ENCODE results near the gene WDR93. TPM values are rescaled to one million over a fixed set of nuclear protein-coding genes. Genes with fewer than 3 reads are reported as not detected.

WDR93 gene
- total and polyA plus RNA-seq, 8 donors: 0.20 to 2.1 (median 1.4) TPM

DNA sequence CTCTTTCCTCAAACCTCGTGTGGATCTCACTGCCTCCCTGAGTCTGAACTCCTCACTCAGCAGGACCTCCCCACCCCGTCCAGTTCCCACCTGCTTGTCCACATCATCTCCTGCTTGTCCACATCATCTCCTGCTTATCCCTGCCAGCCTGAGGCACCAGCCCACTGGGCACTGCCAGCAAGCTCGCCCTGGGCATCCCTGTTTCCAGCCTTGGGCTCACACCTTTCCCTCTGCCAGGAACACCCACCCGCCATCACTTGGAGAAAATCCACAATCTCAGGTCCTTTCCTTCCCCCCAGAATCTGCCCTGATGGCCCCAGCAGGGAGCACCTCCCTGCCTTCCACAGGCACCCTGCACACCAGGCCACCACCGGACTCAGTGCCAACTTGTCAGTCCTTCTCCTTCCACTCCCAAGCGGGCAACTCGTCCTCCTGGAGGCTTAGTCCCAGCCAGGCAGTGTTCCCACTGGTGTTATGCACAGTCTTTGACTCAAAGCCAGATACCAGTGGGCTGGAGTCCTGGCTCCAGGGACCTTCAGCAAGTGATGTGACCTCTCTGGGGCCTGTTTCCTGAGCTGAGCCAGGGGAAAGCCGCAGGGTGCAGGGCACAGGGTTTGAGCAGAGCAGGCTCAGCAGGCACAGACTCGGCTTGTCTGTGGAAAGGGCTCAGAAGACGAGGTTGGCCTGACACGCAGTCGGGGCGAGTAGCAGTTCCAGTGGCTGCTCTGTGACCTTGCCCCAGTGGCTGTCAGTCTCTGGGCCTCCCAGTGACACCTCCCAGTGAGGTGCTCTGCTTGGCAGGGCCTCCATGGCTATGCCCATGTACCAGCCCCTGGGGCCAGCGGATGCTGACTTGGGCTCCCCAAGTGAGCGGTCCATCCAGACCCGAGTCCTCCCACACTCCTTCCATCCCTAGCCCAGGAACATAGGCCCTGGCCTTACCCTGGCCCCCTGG lies 76.0 kb downstream of the WDR93 start:
- peaks cover 0 to 8% of the 10 kb centered on the region in 2 donors for H3K4me1 ChIP-seq
- TF ChIP-seq, protein P1, sequence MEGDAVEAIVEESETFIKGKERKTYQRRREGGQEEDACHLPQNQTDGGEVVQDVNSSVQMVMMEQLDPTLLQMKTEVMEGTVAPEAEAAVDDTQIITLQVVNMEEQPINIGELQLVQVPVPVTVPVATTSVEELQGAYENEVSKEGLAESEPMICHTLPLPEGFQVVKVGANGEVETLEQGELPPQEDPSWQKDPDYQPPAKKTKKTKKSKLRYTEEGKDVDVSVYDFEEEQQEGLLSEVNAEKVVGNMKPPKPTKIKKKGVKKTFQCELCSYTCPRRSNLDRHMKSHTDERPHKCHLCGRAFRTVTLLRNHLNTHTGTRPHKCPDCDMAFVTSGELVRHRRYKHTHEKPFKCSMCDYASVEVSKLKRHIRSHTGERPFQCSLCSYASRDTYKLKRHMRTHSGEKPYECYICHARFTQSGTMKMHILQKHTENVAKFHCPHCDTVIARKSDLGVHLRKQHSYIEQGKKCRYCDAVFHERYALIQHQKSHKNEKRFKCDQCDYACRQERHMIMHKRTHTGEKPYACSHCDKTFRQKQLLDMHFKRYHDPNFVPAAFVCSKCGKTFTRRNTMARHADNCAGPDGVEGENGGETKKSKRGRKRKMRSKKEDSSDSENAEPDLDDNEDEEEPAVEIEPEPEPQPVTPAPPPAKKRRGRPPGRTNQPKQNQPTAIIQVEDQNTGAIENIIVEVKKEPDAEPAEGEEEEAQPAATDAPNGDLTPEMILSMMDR (IDR thresholded peaks at IDR 0.05): no peak
- DNase-seq (peak in 1 of 4 donors; percentile 55), ATAC-seq (no peak)
- no peaks in the 10 kb centered on the region for H3K9me3 ChIP-seq
- no peaks in the 10 kb centered on the region for H3K27me3 ChIP-seq
- no peaks in the 10 kb centered on the region for H3K36me3 ChIP-seq
- H3K4me3 ChIP-seq: no peak overlapping the region
- intact Hi-C loops (cut with DNase I): no loop called here
- no peak overlapping the region for H3K27ac ChIP-seq

DNA sequence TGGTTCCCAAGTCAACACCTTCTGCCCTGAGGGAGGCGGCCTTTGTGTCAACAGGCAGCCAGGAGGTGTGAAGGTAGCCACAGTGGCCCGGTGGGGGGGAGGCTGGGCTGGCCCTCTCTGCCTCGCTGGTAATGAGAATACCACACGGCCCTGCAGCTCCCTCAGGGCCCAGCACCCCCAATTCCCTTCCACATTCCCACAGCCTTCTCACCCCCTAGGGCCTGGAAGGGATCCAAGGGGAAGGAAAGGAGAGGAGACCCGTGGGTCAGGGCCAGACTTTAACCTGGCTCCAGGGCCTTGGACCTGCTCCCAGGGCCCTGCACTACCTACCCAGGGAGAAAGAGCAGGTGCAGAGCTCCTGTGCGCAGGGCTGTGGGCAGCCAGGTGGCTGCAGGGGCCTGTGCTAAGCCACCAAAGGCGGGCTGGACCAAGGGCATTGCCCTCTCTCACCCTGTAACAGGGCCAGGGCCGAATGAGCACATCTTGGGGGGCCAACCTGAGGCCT lies 76.9 kb downstream of the WDR93 start:
- intact Hi-C loops (cut with DNase I): no loop called here
- peak; percentile 20 for ATAC-seq
- Histone ChIP-seq H3K27me3 (no peaks in the 10 kb centered on the region), H3K36me3 (no peaks in the 10 kb centered on the region), H3K9me3 (no peaks in the 10 kb centered on the region), H3K27ac (no peak overlapping the region), H3K4me3 (no peak overlapping the region), H3K4me1 (peaks cover 0 to 8% of the 10 kb centered on the region in 2 donors)
- peak in 1 of 4 donors; percentile 47 for DNase-seq
- TF ChIP-seq, protein P1 (IDR thresholded peaks at IDR 0.05): no peak

DNA sequence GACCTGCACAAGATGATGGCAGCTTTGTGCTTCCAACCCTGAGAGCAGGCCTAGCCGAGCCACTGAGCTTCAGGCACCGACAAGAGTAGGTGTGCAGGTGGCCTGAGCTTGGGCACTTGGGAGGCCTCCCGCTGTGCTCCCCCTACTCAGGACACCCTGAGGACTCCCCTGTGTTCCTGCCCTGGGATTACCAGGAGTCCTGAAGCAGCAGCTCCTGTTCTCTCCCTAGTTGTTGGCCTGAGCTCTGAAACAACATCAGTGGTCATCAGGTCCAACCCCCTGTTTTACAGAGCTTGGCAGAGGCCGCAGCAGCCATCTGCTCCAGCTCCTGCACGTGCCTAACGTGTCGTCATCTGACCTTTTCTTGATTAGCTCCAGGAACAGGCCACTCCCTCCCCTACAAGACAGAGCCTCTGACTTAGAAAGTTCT lies 77.5 kb downstream of the WDR93 start:
- H3K27me3 ChIP-seq: no peaks in the 10 kb centered on the region
- H3K4me1 ChIP-seq: peaks cover 0 to 8% of the 10 kb centered on the region in 2 donors
- no peaks in the 10 kb centered on the region for H3K36me3 ChIP-seq
- intact Hi-C loops (cut with DNase I): no loop called here
- H3K4me3 ChIP-seq: no peak overlapping the region
- TF ChIP-seq, protein P1 (IDR thresholded peaks at IDR 0.05): no peak
- no peak overlapping the region for H3K27ac ChIP-seq
- no peak for DNase-seq
- H3K9me3 ChIP-seq: no peaks in the 10 kb centered on the region
- ATAC-seq: peak; percentile 39

DNA sequence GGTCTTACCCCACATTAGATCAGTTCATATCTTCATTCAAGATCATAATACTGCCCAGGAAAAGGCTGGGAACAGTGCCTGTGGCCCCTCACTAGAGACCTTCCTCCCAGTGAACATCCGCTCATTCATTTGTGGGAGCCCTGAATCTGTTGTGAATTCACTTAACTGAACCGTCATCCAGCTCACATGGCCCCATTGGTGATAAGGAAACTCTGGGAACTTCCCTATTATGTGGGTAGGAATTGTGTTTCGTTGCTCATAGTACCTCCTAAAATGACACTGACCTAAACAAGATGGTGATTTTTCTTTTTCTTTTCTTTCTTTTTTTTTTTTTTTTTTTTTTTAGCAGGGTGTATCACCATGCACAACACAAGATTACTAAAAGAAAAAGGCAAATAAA lies 78.8 kb downstream of the WDR93 start:
- Histone ChIP-seq H3K27me3 (no peaks in the 10 kb centered on the region), H3K9me3 (no peaks in the 10 kb centered on the region), H3K27ac (no peak overlapping the region), H3K4me1 (no peaks in the 10 kb centered on the region), H3K36me3 (no peaks in the 10 kb centered on the region), H3K4me3 (no peak overlapping the region)
- ATAC-seq (no peak), DNase-seq (no peak)
- TF ChIP-seq, protein P1 (IDR thresholded peaks at IDR 0.05): no peak
- intact Hi-C loops (cut with DNase I): no loop called here

DNA sequence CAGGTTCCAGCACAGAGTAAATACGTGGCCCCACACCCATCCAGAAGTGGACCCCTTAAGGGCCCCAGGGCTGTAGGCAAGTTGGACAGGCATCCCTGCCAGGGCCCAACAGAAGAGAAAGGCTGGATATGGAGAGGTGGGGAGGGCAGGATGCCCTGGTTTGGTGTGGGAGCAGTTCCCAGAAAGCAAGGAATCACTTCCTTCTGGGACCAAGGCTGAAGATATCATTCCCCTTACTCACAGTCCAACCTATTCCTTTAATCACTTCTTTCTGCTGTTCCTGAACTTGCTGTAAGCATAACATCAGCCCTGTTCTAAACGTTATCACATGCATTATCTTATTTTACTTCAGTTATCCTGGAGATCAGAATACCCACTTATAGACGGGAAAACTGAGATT lies 79.4 kb downstream of the WDR93 start:
- ATAC-seq: peak; percentile 20
- intact Hi-C loops (cut with DNase I): no loop called here
- Histone ChIP-seq H3K27me3 (no peaks in the 10 kb centered on the region), H3K9me3 (no peaks in the 10 kb centered on the region), H3K4me3 (no peak overlapping the region), H3K27ac (no peak overlapping the region), H3K4me1 (no peaks in the 10 kb centered on the region), H3K36me3 (no peaks in the 10 kb centered on the region)
- DNase-seq: peak in 1 of 4 donors; percentile 16
- TF ChIP-seq, protein P1 (IDR thresholded peaks at IDR 0.05): no peak
